Inferior parietal cortex (tissue), 1 donor: ENCODE measurements around the gene FHOD3.
A peak's percentile ranks its signal among the peaks of the same experiment; 100 is the strongest.

Experiments used
- DNase-seq: peaks from one replicate; pipeline ENCODE4 v3.0.0-alpha.2; 2016; ENCODE audit errors: extremely low spot score

FHOD3 gene

GRCh38 chr18:36518839-36519238 is 221.3 kb downstream of the FHOD3 start:
- DNase-seq = no peak

GRCh38 chr18:36519358-36519757 is 221.8 kb downstream of the FHOD3 start:
- DNase-seq = no peak

- no peak for DNase-seq
These were observed 225.0 kb downstream of the FHOD3 start for GRCh38 chr18:36522509-36522908.

- no peak for DNase-seq
These were observed 228.4 kb downstream of the FHOD3 start for GRCh38 chr18:36525913-36526312.

GRCh38 chr18:36526611-36527010 is 229.1 kb downstream of the FHOD3 start:
- DNase-seq = no peak

GRCh38 chr18:36527051-36527450 is 229.5 kb downstream of the FHOD3 start:
- peak; percentile 21 for DNase-seq

- no peak for DNase-seq
These were observed 230.4 kb downstream of the FHOD3 start for GRCh38 chr18:36527740-36528455.

GRCh38 chr18:36529747-36530146 is 232.2 kb downstream of the FHOD3 start:
- DNase-seq = no peak

- DNase-seq = no peak
These were observed 233.3 kb downstream of the FHOD3 start for GRCh38 chr18:36530676-36531405.

- no peak for DNase-seq
These were observed 234.1 kb downstream of the FHOD3 start for GRCh38 chr18:36531636-36532035.

GRCh38 chr18:36532394-36532793 is 234.9 kb downstream of the FHOD3 start:
- DNase-seq = no peak

GRCh38 chr18:36532815-36533214 is 235.3 kb downstream of the FHOD3 start:
- DNase-seq = no peak

GRCh38 chr18:36533446-36534153 is 236.1 kb downstream of the FHOD3 start:
- DNase-seq = no peak

- no peak for DNase-seq
These were observed 236.7 kb downstream of the FHOD3 start for GRCh38 chr18:36534154-36534688.

- DNase-seq = no peak
These were observed 237.9 kb downstream of the FHOD3 start for GRCh38 chr18:36535202-36535935.

- DNase-seq = no peak
These were observed 238.9 kb downstream of the FHOD3 start for GRCh38 chr18:36536426-36536825.

GRCh38 chr18:36537289-36537688 is 239.8 kb downstream of the FHOD3 start:
- no peak for DNase-seq

- DNase-seq = no peak
These were observed 242.2 kb downstream of the FHOD3 start for GRCh38 chr18:36539674-36540231.

GRCh38 chr18:36543030-36543429 is 245.5 kb downstream of the FHOD3 start:
- no peak for DNase-seq

- no peak for DNase-seq
These were observed 246.6 kb downstream of the FHOD3 start for GRCh38 chr18:36543991-36544725.
